Anterior cingulate cortex (tissue), 58 donors: ENCODE measurements around the gene AIMP1.
"Not testable (repeated sequence)": the region's sequence is repeated elsewhere in the genome, so short reads cannot be mapped to it uniquely, and the experiment has no call there.

Source experiments
- DNase-seq, 58 donors: peaks; one replicate each; lab custom pipeline; 2025; lab: John Stamatoyannopoulos, UW

Gene AIMP1

GRCh38 chr4:106398898-106399297 lies 82.5 kb downstream of the AIMP1 start:
- not testable (repeated sequence) for DNase-seq
